HFFc6 (cell line): Measurements from ENCODE around the gene ORM2. TPM values are rescaled to one million over a fixed set of nuclear protein-coding genes. Genes with fewer than 3 reads are reported as not detected.

Experiments
- DNase-seq: peaks from one replicate; pipeline ENCODE4 v3.0.0-alpha.2; 2018
- H3K27ac Mint-ChIP-seq: 2 replicates; pipeline ENCODE4 v1.8.0; 2020; ENCODE audit warnings: mild to moderate bottlenecking, mixed read lengths
- H3K27me3 Mint-ChIP-seq: 2 replicates; pipeline ENCODE4 v1.8.0; 2021; ENCODE audit warnings: mild to moderate bottlenecking, moderate library complexity, mixed read lengths; ENCODE audit not compliant: insufficient read depth
- H3K36me3 Mint-ChIP-seq: 2 replicates; pipeline ENCODE4 v1.8.0; 2021; ENCODE audit warnings: low read depth, mixed read lengths
- H3K4me1 Mint-ChIP-seq: 2 replicates; pipeline ENCODE4 v1.8.0; 2020; ENCODE audit warnings: low read depth, mixed read lengths
- H3K4me3 Mint-ChIP-seq: 2 replicates; pipeline ENCODE4 v1.8.0; 2020; ENCODE audit warnings: mild to moderate bottlenecking, moderate library complexity, mixed read lengths
- H3K9me3 Mint-ChIP-seq: 2 replicates; pipeline ENCODE4 v1.8.0; 2020; ENCODE audit warnings: mild to moderate bottlenecking, mixed read lengths
- CTCF ChIP-seq: fragments of 200-600 bp; sonication (generic); IDR thresholded peaks from 2 replicates; pipeline ENCODE4 v1.5.0; 2021; ENCODE audit warnings: antibody characterized with exemption, mild to moderate bottlenecking
- total RNA-seq, 6 experiments: library from RNA; stranded (reverse); fragmentation: NEBNext Ultra II Directional; extraction: Animal tissue kit (Norgen Biotek cat#: 25700); gene quantifications; 2 replicates in 1 of 6; 3 replicates in 5 of 6; pipeline ENCODE4 v1.2.3, GENCODE V29; 2021

The ORM2 gene
- total RNA-seq, 6 experiments from 2014 or later, result not detected

GRCh38 chr9:114376586-114377445 is 47.1 kb downstream of the ORM2 start:
- Mint-ChIP-seq H3K27me3 (peaks cover 2% of the 10 kb centered on the region; the same call in 1 of the 2 replicates), H3K4me3 (no peak overlapping the region), H3K9me3 (no peaks in the 10 kb centered on the region), H3K36me3 (peaks cover 18% of the 10 kb centered on the region), H3K4me1 (peaks cover 9% of the 10 kb centered on the region), H3K27ac (no peak overlapping the region)
- no peak for TF ChIP-seq CTCF
- no peak for DNase-seq

GRCh38 chr9:114378016-114378415 is 48.3 kb downstream of the ORM2 start:
- Mint-ChIP-seq H3K27me3 (no peaks in the 10 kb centered on the region), H3K4me1 (peaks cover 7% of the 10 kb centered on the region), H3K4me3 (no peak overlapping the region), H3K9me3 (no peaks in the 10 kb centered on the region), H3K36me3 (peaks cover 18% of the 10 kb centered on the region), H3K27ac (no peak overlapping the region)
- TF ChIP-seq CTCF, result no peak
- DNase-seq, result no peak

GRCh38 chr9:114378883-114379282 is 49.2 kb downstream of the ORM2 start:
- H3K4me1 Mint-ChIP-seq, result peaks cover 16% of the 10 kb centered on the region
- no peaks in the 10 kb centered on the region for H3K9me3 Mint-ChIP-seq
- DNase-seq, result no peak
- H3K4me3 Mint-ChIP-seq, result no peak overlapping the region
- peaks cover 18% of the 10 kb centered on the region for H3K36me3 Mint-ChIP-seq
- peaks cover 2% of the 10 kb centered on the region; the same call in 1 of the 2 replicates for H3K27me3 Mint-ChIP-seq
- H3K27ac Mint-ChIP-seq, result no peak overlapping the region
- no peak for TF ChIP-seq CTCF

Other genes with a start within 250 kb of the ORM2 start
- not detected for gene KIF12, start 230.6 kb upstream of the ORM2 start, total RNA-seq
- gene COL27A1, start 174.3 kb upstream of the ORM2 start, total RNA-seq, result 10 to 100 TPM; 22.2 to 24.1 (median 23.4) TPM
- gene ORM1, start 6.8 kb upstream of the ORM2 start, total RNA-seq, result not detected
- gene AKNA, start 58.1 kb downstream of the ORM2 start, total RNA-seq, result 10 to 100 TPM in 4 of 6 experiments, 1 to 10 TPM in 2; 9.3 to 13.1 (median 11.5) TPM
- 1 to 10 TPM; 3.0 to 4.8 (median 3.6) TPM for gene WHRN, start 175.6 kb downstream of the ORM2 start, total RNA-seq